Gastrocnemius medialis (tissue), 4 donors: ENCODE results near the gene COL2A1.

Source experiments
- CTCF ChIP-seq, 5 experiments: fragments of 450-650 bp in 3 of 5; fragments of 200-600 bp in 2 of 5; sonication (generic) in 2 of 5; IDR thresholded peaks in 4 of 5; conservative IDR thresholded peaks in 1 of 5; 1 replicate in 4 of 5; 2 replicates in 1 of 5; pipeline ENCODE4 v1.5.1; 2016 to 2019; ENCODE audit warnings: antibody characterized with exemption in 5 of 5, mild to moderate bottlenecking in 3 of 5, moderate library complexity in 3 of 5
- POLR2A ChIP-seq, 2 donors: fragments of 450-650 bp; IDR thresholded peaks; one replicate each; pipeline ENCODE4 v1.6.1; 2017; ENCODE audit warnings: antibody characterized with exemption in 2 of 2, mild to moderate bottlenecking in 2 of 2, moderate library complexity in 2 of 2

- TF ChIP-seq CTCF (IDR thresholded peaks at IDR 0.05 in 4 of 5, conservative IDR thresholded peaks at IDR 0.05 in 1 of 5) (no peak), POLR2A (IDR thresholded peaks at IDR 0.05) (no peak)
Measured at GRCh38 chr12:48028541-48029431, 24.5 kb upstream of the COL2A1 start.
